HG03565 (cell line): ENCODE results near the gene P2RY13.

ENCODE experiments used
- ATAC-seq: cut with Tn5 transposase; IDR thresholded peaks from one replicate; pipeline ENCODE4 v1.9.1; 2021; ENCODE audit warnings: mild to moderate bottlenecking, moderate library complexity; ENCODE audit not compliant: unreplicated experiment

The P2RY13 gene

DNA sequence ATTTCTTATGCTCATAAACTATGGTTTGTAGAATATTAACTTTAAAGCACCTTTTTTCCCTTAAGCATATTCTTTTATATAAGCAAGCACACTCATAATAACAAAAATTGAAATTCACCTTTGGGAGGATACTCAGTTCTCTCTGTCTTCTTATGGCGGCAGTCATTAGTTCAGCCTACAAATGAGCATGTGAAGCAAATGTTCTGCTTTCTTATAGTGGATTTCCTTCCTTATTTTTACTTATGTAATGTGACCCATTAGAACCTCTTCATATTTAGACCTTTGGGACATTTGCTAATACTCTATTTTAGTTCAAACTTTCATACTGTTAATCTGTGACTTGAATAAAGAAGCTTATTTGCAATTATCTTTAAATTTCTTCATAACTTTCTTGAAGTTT lies at the start of gene P2RY13:
Gene P2RY13, minus strand, starts transcription at position 187 of the 400 bp plus-strand sequence. Its CDS starts 21 bp downstream, at position 166.
- ATAC-seq, result no peak

DNA sequence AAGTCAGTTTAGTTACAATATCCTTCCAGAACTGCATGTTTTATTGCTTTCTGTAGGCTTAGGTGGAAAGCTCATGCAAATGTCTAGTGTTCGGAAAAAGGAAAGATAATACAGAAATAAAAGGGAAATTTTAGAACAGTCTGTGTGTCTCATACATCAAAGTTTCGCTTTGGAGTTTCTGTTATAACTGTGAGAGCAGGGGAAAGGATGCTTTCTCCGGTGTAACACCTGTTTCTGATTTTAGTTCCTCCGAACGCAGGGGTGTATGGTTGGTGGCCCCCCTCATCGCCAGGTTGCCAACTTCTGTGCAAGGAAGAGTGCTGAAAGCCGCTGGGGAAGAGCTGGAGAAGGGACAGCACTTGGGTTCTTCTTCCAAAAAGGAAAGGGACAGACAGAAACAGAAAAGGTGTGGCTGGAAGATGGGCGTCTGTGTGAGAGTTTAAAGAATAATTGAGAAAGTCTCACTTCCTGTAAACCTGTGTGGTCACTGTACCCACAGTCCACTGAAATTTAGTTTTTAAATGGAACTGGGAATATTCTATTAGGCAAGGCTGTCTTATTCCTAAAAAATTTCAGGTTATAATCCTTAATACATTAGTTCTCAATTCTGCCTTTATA lies 48.5 kb upstream of the P2RY13 start:
- ATAC-seq, result peak; percentile 35

DNA sequence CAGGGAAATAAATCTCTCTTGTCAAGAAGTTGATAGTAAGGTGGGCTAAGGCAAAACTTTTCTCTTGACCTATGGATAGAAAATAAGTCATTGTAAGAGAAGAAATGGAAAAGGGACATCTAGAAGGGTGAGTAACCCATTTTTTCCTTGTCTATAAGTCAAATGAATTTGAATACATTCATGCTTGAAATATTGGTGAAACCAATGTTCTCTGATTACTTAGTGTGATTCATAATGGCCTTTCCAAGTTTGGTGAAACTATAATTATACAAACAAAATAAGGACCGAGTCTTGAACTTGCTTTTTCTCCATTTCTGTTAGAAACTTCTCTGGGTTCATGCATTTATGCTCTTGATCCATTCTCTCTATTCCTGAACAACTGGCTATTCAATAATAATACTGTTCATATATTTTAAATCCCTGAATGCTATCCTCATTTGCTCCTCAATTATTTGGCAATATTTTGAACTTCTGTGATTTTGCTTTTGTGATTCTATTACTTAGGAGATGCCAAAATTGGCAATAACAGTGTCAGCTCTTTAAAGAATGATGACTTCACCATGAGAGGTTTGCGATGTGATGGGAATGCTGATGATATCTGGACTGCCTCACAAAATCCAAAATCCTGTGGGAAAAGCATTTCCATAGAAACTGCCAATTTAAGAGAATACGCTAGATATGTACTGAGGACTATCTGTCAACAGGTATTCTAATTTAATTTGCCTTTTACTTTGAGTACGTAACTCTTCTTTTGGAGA lies 42.9 kb upstream of the P2RY13 start:
- no peak for ATAC-seq

DNA sequence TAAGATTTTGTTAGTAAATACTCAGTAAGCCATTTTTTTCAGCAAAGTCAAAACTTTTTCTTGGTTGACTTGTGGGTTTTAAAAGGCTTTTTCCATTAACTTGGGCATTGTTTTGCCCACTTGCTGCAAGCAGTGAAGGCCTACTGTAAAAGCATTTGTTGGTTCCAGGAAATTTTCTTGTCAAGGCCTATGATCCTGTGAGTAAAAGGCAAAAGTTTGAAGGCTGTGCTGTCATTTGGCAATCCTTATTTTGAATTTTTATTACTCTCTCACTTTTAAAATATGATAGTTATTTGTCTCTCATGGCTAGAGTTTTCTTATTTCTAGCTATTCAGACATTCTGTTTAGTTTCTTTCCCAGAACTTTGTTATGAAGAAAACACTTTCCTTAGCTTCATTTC lies 42.2 kb upstream of the P2RY13 start:
- ATAC-seq, result no peak

GRCh38 chr3:151367448-151367847 lies 38.1 kb upstream of the P2RY13 start:
- no peak for ATAC-seq

GRCh38 chr3:151366993-151367392 lies 37.6 kb upstream of the P2RY13 start:
- ATAC-seq, result no peak

DNA sequence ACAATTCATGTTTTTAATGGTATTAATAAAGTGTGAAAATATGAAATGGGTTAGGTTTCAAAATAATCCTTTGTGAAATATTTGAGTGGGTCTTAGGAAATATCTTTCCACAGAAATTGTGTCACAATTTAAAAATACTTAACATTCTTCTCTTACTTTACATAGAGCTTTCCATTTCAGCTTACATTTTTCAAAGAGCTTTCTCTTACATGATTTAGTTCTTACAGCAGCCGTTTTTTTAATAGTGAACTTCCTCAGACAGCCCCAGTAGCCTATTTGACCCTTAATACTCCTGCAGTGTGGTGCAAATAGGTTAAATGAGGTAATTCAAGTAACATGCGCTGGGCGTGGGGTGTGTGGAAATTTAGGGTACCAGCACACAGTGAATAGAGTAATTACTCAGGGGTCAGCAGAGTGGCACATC lies 33.4 kb upstream of the P2RY13 start:
- ATAC-seq, result no peak

DNA sequence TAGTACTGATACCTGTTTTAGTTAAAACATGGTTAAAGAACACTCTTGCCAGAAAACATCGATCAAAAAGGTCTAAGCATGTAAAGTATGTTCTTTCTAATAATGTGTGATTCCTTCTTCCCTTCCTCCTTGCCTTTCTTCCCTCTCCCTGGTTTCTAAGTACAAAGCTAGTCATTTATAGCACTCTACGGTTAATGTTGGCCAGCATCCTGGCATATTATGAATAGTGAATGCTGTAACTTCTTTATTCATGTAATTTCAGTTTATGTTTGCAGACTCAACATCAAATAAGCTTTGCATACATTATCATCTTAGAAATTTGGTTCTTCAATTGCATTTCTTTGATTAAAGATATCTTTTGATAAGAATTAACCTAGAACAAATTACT lies 28.1 kb upstream of the P2RY13 start:
- ATAC-seq, result no peak

DNA sequence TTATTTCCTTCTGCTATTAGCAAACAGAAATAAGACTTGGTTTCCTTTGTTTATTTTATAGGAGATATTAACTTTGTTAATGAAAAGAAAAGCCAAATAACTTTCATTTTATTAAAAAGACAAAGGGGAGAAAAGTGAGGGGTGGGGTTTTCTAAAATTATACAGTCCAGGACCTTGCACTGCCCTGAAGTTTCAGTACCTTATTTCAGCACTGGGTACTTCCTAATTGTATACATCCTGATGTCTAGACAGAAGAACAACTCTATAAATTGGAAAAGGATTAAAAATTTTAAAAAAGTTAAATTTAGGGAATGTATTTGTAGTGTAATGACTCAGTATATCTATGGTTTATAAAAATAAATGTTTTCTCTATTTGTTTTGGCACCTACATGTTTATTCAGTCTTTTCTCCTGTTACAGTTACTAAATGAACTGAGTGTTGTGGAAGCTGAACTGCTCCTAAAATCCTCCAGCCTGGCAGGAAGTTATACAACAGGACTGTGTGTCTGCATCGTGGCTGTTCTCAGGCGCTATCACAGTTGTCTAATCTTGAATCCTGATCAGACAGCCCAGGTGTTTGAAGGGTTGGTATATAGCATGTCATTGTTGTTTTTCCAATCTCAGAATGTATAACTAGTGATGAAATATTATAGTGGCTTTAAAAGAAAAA lies 27.6 kb upstream of the P2RY13 start:
- no peak for ATAC-seq

DNA sequence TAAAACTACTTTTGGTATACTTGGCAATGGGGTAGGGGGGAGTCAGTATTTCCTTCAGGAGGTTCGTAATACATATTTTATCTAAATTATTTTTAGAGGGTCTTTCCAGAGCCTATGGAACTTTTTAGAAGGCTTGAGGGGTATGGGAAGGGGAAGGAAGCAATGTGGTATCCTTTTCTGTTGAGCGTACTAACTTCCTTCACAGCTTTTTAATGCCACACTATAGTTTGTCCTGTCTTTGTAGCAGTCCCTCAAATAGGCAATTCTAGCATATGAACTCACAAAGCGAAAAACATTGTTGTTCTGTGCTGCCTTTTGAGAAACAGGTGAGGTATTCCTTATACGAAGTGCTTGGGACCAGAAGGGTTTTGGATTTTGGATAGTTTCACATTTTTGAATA lies 22.3 kb upstream of the P2RY13 start:
- ATAC-seq, result peak; percentile 15

GRCh38 chr3:151351219-151351618 lies 21.9 kb upstream of the P2RY13 start:
- peak; percentile 69 for ATAC-seq

GRCh38 chr3:151350656-151351055 lies 21.3 kb upstream of the P2RY13 start:
- no peak for ATAC-seq

DNA sequence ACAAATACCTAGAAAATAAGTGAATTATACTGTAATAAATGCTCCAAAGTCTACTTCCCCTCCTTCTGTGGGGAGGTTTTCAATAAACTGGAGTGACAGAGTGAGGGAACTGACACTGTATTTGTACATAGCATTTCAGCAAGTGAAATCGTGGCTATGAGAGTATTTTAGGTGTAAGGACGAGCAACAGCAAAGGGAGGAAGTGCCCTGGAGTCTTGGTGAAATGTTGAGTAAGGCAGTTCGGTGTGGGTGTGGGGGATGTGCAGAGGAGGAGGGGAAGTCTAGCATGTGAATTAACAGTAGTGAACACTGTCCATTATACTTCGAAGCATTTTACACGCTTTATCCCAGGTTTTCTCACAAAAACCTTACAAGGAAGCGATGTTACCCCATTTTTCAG lies 18.1 kb upstream of the P2RY13 start:
- no peak for ATAC-seq

- ATAC-seq, result no peak
These were observed 16.9 kb upstream of the P2RY13 start for GRCh38 chr3:151346292-151346691.

- ATAC-seq, result no peak
These were observed 16.5 kb upstream of the P2RY13 start for GRCh38 chr3:151345859-151346258.

- no peak for ATAC-seq
These were observed 2.3 kb upstream of the P2RY13 start for GRCh38 chr3:151331696-151332095.

DNA sequence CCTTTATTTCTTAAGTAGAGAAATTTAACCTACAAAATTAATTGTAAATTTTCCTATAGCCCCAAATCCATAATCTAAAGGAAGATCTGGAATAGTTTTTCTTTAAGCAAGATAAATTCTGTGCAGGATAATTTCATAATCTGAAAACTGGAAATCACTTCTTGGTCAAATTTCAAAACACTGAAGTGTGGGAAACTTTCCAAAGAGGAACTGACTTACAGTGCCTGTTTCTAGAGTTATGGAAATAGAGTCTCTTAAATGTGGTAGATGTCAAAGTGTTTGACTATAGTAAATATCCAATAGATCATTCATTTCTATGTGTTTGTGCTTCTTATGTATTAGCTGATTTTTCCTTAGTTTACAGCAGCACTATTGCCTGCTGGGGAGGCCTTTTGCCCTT lies 1.6 kb upstream of the P2RY13 start:
- ATAC-seq, result no peak

- ATAC-seq, result no peak
These were observed 1.0 kb upstream of the P2RY13 start for GRCh38 chr3:151330379-151330778.

DNA sequence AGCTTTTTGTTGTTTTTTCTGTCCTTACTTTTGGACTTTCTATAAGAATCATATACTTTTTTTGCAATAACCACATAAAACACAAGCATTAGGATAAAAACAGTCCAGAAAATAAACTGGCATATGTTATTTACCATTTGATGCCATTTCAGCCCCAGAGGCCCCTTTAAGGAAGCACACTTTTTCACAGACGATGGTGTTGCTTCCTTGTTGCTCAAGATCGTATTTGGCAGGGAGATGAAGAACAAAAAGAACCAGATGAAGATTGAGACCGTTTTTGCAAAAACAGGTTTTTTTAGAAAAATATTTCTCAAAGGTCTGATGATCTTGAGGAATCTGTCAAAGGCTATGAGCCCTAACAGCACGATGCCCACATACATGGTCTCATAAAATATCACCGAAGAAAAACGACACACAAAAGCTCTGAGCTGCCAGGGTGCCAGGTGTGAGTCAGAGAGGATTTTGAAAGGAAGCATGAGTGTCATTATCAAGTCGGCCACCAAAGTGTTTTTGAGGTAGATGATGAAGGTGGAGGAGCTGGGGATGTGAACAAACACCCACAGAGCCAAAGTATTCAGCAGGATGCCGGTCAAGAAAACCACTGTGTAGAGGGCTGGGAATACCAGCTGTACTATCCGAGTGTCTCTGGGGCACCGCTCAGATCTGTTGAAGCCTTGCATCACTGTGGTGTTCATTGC lies 902 bp downstream of the P2RY13 start:
- no peak for ATAC-seq

GRCh38 chr3:151327571-151328198 lies 1.7 kb downstream of the P2RY13 start:
- ATAC-seq, result no peak

GRCh38 chr3:151322511-151322910 lies 6.8 kb downstream of the P2RY13 start:
- no peak for ATAC-seq
